ENCODE data around the gene SPNS2. TPM values are rescaled to one million over a fixed set of nuclear protein-coding genes. Genes with fewer than 3 reads are reported as not detected.

The SPNS2 gene
- total RNA-seq, 4 donors from 2014 or later = 8.7 to 72.0 (median 18.2) TPM

DNA sequence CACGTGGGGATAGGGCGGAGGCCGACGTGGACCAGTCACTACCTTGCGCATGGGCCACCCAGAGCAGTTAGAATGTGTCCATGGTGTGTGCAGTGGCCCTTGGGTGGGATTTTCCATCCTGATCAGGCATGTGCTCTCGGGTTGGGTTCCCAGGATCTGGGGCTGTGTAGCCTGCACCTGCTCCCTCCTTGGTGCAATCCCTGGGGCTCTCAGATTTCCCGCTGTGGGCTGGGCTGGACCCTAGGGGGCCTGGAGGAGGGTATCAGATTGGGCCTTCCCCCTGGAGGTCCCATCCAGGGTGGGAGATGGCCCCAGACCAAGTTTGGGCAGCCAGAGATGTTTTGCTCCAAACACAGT, 86.9 kb downstream of the SPNS2 start:
- Histone ChIP-seq H3K4me3 (no peak overlapping the region), H3K9me3 (no peaks in the 10 kb centered on the region), H3K4me1 (peaks cover 0 to 16% (median 12%) of the 10 kb centered on the region in 4 donors), H3K27me3 (peaks cover 46% of the 10 kb centered on the region), H3K36me3 (no peaks in the 10 kb centered on the region), H3K27ac (no peak overlapping the region)
- intact Hi-C loops (cut with DNase I; ENCODE audit: low total_unique reads) = no loop called here
- TF ChIP-seq EP300 (IDR thresholded peaks at IDR 0.05; ENCODE audit: low read depth) (no peak), POLR2AphosphoS5 (IDR thresholded peaks at IDR 0.05) (no peak), POLR2A (IDR thresholded peaks at IDR 0.05) (no peak)
- TF ChIP-seq, protein P1, sequence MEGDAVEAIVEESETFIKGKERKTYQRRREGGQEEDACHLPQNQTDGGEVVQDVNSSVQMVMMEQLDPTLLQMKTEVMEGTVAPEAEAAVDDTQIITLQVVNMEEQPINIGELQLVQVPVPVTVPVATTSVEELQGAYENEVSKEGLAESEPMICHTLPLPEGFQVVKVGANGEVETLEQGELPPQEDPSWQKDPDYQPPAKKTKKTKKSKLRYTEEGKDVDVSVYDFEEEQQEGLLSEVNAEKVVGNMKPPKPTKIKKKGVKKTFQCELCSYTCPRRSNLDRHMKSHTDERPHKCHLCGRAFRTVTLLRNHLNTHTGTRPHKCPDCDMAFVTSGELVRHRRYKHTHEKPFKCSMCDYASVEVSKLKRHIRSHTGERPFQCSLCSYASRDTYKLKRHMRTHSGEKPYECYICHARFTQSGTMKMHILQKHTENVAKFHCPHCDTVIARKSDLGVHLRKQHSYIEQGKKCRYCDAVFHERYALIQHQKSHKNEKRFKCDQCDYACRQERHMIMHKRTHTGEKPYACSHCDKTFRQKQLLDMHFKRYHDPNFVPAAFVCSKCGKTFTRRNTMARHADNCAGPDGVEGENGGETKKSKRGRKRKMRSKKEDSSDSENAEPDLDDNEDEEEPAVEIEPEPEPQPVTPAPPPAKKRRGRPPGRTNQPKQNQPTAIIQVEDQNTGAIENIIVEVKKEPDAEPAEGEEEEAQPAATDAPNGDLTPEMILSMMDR (IDR thresholded peaks at IDR 0.05) = no peak
- WGBS, 2 donors (ENCODE audit: low coverage in 1 of 2) = 77% methylated on average over 6 of the region's 7 CpGs; no CpG with 5 or more reads in 1 of the 2 donors
- in situ Hi-C loops (cut with MboI; ENCODE audit: low pct_ligation_motif_present in 1 of 4, low pct_unique_long_range_greater_than_20kb in 1 of 4, low sequenced_read_pairs in 3 of 4) = no loop called here
- no peak for DNase-seq

DNA sequence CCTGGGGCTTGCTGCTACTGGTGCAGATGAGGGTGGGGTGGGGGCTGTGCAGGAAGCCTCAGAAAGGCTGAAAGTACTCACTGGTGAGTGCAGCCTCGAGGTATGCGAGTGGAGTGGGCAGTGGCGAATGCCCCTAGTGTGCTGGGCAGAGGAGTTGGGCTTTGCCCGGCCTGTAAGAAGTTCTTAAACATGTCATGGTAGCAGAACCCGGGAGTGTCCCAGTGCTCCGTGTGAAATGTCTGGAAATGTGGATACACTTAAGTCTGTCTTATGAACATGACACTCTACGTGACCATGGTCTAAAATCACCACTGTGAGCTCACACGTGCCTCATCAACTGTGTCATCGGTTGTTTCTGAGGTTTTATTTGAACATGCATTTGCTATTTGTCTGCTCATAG, 87.4 kb downstream of the SPNS2 start:
- H3K4me3 ChIP-seq = no peak overlapping the region
- H3K36me3 ChIP-seq = no peaks in the 10 kb centered on the region
- 87% methylated on average over 9 of the region's 9 CpGs; no CpG with 5 or more reads in 1 of the 2 donors for WGBS, 2 donors (ENCODE audit: low coverage in 1 of 2)
- intact Hi-C loops (cut with DNase I; ENCODE audit: low total_unique reads) (no loop called here), in situ Hi-C loops (cut with MboI; ENCODE audit: low pct_ligation_motif_present in 1 of 4, low pct_unique_long_range_greater_than_20kb in 1 of 4, low sequenced_read_pairs in 3 of 4) (no loop called here)
- DNase-seq = no peak
- TF ChIP-seq POLR2A (IDR thresholded peaks at IDR 0.05) (no peak), POLR2AphosphoS5 (IDR thresholded peaks at IDR 0.05) (no peak), EP300 (IDR thresholded peaks at IDR 0.05; ENCODE audit: low read depth) (no peak)
- TF ChIP-seq, protein P1 (IDR thresholded peaks at IDR 0.05) = no peak
- peaks cover 0 to 16% (median 12%) of the 10 kb centered on the region in 4 donors for H3K4me1 ChIP-seq
- peaks cover 46% of the 10 kb centered on the region for H3K27me3 ChIP-seq
- H3K27ac ChIP-seq = no peak overlapping the region
- no peaks in the 10 kb centered on the region for H3K9me3 ChIP-seq

DNA sequence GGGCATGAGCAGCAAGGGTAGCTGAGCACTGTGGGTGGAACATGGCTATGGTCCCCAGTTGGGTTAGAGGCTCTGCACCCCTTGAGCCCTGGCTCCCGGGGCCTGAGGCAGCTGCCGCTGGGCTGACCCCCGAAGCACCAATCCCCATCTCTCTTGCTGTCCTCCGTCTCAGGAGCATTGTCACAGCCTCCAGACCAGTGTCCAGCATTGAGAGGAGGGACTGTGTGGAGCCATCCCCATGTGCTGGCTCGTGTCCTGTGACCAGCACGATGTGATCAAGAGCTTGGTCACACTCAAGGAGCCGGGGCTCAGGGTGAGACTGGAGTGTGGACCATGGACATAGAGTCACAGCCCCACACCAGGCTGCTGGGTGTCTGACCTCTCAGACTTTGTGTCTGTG, 88.5 kb downstream of the SPNS2 start:
- peaks cover 0 to 16% (median 12%) of the 10 kb centered on the region in 4 donors for H3K4me1 ChIP-seq
- H3K27ac ChIP-seq = no peak overlapping the region
- peaks cover 38% of the 10 kb centered on the region for H3K27me3 ChIP-seq
- no peaks in the 10 kb centered on the region for H3K9me3 ChIP-seq
- no peaks in the 10 kb centered on the region for H3K36me3 ChIP-seq
- no peak overlapping the region for H3K4me3 ChIP-seq
- TF ChIP-seq EP300 (IDR thresholded peaks at IDR 0.05; ENCODE audit: low read depth) (no peak), POLR2AphosphoS5 (IDR thresholded peaks at IDR 0.05) (no peak), POLR2A (IDR thresholded peaks at IDR 0.05) (no peak)
- TF ChIP-seq, protein P1 (IDR thresholded peaks at IDR 0.05) = no peak
- no peak for DNase-seq
- intact Hi-C loops (cut with DNase I; ENCODE audit: low total_unique reads) = no loop called here
- 96% methylated on average over 7 of the region's 7 CpGs; no CpG with 5 or more reads in 1 of the 2 donors for WGBS, 2 donors (ENCODE audit: low coverage in 1 of 2)
- in situ Hi-C loops (cut with MboI; ENCODE audit: low pct_ligation_motif_present in 1 of 4, low pct_unique_long_range_greater_than_20kb in 1 of 4, low sequenced_read_pairs in 3 of 4) = no loop called here

DNA sequence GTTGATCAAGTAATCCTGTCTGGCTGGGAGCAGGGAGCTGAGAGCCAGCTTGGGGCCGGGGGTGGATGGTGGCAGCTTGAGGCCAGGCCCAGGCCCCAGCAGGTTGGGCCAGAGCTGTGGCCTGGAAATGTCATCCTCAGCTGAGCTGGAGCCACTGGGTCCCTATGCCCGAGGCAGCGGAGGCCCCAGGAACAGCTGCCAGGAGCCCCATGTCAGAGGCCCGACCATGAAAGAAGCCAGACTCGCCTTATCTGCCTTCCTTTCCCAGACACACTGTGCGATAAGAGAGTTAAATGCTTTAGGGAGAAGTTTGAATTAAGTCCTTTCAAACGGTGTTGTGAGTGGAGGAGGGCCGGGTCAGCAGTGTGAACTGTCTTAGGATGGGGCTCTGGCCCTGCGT, 89.1 kb downstream of the SPNS2 start:
- H3K36me3 ChIP-seq = no peaks in the 10 kb centered on the region
- H3K4me1 ChIP-seq = peaks cover 0 to 16% (median 12%) of the 10 kb centered on the region in 4 donors
- H3K4me3 ChIP-seq = no peak overlapping the region
- intact Hi-C loops (cut with DNase I; ENCODE audit: low total_unique reads) = no loop called here
- no peak for TF ChIP-seq EP300 (IDR thresholded peaks at IDR 0.05; ENCODE audit: low read depth)
- no peak for TF ChIP-seq POLR2AphosphoS5 (IDR thresholded peaks at IDR 0.05)
- TF ChIP-seq POLR2A (IDR thresholded peaks at IDR 0.05) = no peak
- TF ChIP-seq, protein P1 (IDR thresholded peaks at IDR 0.05) = no peak
- in situ Hi-C loops (cut with MboI; ENCODE audit: low pct_ligation_motif_present in 1 of 4, low pct_unique_long_range_greater_than_20kb in 1 of 4, low sequenced_read_pairs in 3 of 4) = no loop called here
- H3K9me3 ChIP-seq = no peaks in the 10 kb centered on the region
- no peak overlapping the region for H3K27ac ChIP-seq
- no peak for DNase-seq
- peaks cover 32% of the 10 kb centered on the region for H3K27me3 ChIP-seq
- 81% methylated on average over 9 of the region's 9 CpGs; no CpG with 5 or more reads in 1 of the 2 donors for WGBS, 2 donors (ENCODE audit: low coverage in 1 of 2)
